GM19023 (cell line): ENCODE measurements around the gene ALX4.

Experiments
- ATAC-seq: cut with Tn5 transposase; IDR thresholded peaks from one replicate; pipeline ENCODE4 v1.9.1; 2021; ENCODE audit warnings: mild to moderate bottlenecking, moderate library complexity; ENCODE audit not compliant: unreplicated experiment

The ALX4 gene

DNA sequence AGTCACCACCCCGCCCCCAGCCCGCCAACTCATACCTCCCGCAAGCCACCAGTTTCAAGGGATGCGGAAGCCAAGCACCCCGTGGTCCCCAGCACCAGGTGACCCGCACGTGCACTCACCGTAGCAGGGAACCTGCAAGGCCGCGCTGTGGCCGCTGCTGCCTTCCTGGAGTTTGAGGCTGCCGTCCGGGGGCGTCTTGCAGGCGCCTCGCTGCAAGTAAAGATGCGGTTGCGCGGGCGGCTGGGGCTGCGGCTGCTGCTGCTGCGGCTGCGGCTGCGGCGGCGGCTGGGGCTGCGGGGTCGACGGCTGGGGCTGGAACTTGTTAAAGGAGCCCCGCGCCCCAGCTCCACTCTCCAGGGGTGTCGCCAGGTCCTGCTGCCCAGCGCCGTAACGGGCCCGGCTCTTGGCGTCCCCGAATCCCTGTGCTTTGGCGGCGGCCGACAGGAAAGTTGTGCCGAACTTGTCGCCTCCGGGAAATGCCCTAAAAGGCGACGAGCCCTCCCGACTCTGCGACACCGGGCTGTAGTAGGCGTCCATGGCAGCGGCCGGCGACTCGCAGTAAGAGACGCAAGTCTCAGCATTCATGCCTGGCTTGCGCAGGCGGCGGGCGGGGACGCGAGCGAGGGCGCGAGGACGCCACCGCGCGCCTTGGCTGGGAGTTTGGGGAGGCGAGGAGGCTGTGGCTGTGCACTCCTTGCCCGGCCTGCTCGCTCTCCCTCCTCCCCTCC is at the start of gene ALX4:
Gene ALX4 (minus strand): TSS at position 662 of the 728 bp plus-strand sequence. CDS start 77 bp downstream, at position 585.
- no peak for ATAC-seq

- ATAC-seq = no peak
Measured at GRCh38 chr11:44359162-44359561, 49.2 kb upstream of the ALX4 start.

DNA sequence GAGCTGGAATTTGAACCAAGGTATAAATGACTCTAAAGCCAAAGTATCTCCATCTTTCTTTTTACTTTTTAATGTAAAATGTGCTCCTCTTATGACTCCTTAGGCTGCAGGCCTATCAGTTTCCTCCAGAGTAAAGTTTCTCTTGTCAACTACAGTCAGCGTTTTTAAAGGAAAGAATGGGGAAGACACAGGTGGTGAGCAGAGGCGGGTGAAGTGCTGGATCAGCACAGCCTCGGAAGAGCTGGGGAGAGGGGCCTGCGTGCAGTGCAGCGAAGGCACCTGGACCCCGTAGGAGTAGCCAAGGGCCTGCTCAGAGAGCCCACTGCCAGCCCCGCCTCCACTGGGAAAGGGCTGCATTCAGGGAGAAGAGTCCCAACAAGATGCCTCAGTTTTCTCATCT is 48.8 kb upstream of the ALX4 start:
- ATAC-seq = no peak

GRCh38 chr11:44357711-44358110 is 47.8 kb upstream of the ALX4 start:
- no peak for ATAC-seq

GRCh38 chr11:44356351-44356750 is 46.4 kb upstream of the ALX4 start:
- ATAC-seq = no peak

DNA sequence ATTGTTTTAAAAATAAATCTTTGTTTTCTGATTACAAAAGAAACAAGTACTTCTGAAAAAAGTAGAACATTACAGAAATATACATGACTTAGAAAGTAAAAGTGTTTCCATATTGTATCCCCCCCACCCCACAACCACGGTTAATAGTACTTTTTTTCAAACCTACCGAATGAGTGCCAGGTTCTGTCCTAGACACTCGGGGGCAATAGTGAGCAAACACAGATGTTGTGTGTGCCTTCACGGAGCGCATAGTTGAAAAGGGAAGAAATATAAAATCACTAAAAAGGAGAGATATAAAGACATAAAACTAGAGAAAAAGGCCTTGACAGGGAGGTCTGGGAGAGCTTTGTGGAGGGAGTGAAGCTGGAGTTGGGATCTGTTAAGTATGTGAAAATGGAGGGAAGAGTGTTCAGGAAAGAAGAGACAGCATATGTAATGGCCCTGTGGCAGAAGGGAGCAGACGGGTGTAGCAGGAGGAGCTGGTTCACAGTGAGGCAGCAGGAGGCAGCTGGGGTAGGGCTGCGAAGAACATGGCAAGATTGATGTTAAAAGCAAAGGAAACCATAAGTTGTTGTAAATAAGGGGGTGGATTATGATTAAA is 42.1 kb upstream of the ALX4 start:
- no peak for ATAC-seq

DNA sequence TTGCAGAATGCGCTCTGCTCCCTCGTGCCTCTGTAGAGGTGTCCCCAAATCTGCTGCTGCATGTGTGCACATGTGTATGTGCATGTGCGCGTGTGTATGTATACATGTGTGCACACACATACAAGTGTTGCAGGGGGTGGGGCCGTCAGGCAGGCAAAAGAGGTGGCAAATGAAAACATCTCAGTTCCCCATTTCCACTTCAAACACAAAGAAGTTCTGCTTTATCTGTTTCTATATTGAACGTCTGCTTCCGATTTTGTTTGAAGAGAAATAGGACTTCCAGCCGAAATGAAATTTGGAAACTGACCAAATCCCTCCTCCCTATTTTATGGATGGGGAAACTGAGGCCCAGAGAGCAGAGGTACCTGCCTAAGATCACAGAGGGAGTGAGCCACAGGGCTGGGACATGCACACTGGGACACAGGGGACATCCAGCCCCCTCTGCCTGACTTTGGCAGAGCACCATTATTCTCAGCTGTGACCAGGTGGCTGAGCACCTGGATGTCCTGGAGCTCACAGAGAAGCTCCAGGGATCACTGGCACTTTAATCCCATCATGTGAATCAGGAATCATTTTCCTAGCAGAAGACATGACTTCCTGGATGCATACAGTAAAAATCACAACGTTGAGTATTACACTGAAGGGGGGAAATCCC is 41.2 kb upstream of the ALX4 start:
- peak; percentile 72 for ATAC-seq

GRCh38 chr11:44349328-44349727 is 39.4 kb upstream of the ALX4 start:
- no peak for ATAC-seq

- no peak for ATAC-seq
Measured at GRCh38 chr11:44348721-44349120, 38.8 kb upstream of the ALX4 start.

DNA sequence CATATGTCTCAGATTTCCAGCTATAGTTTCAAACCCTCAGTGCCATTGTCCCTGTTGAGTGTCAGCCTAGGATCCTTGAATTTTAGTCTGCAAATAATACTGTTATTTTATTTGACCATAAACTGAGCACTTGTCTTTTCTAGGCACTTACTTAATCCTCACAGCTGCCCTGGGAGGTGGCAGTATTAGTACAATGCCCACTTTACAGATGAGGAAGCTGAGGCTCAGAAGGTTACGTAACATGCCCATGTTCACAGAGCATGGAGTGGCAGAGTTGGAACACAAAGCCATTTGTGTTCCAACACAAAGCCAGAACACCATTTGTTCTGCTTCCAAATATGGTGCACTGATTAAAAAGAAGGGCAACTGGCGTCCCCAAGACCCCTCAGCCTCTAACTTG is 38.2 kb upstream of the ALX4 start:
- no peak for ATAC-seq

- no peak for ATAC-seq
Measured at GRCh38 chr11:44347538-44347937, 37.6 kb upstream of the ALX4 start.

DNA sequence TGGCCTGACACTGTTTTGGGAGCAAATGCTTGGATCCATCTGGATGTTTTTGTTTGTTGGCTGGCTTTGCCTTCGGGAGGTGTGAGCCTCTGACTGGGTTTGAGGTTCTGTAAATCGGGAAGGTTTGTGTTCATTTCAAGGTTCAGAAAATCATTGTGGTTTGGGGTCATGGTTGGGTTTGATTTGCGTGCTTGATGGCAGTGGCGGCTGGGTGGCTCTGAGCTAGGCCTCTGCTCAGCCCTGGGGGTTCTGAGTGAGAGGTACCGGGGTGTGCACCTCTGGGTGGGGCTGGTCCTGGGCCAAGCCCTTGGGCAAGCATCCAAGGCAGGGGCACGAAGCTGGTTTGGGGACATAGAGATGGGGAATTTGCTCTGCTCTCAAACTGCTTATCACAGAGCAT is 37.0 kb upstream of the ALX4 start:
- ATAC-seq = no peak

DNA sequence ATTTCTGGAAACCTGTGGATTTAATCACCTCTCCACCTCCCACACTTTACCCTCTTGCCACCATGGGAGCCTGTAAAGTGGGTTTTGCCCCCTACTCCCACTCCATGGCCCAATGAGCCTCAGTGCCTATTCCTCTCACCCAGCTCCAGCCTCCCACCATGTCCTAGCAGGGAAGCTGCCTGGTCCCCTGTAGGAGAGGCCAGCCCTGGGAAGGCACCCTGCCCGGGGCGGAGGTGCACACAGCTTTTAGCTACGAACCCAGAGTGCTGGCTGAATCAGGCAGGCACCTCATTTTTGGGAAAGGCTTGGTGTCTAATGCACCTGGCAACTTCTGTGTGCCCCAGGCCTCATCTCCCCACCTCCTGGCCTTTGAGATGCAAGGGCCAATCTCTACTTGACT is 35.8 kb upstream of the ALX4 start:
- no peak for ATAC-seq

DNA sequence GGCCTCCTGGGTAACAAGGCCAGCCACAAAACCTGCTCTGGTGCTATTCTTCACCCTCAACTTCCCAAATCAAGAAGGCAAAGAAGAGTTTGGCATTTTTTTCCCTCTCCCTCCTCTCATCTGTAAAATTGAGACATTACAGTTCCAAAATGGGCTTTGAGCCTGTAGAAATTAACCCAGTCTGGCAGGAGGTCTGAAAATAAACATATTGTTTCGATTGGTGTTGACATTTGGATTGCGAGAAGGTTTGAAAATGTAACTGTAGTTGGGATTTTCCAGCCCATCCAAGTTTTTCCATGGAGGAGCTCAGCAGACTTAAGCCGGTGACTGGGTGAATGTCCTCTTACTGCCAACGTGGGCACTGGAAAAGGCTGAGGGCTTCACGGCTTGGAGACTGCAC is 35.0 kb upstream of the ALX4 start:
- no peak for ATAC-seq

- no peak for ATAC-seq
Measured at GRCh38 chr11:44344423-44344820, 34.5 kb upstream of the ALX4 start.

GRCh38 chr11:44343778-44344422 is 34.0 kb upstream of the ALX4 start:
- no peak for ATAC-seq

DNA sequence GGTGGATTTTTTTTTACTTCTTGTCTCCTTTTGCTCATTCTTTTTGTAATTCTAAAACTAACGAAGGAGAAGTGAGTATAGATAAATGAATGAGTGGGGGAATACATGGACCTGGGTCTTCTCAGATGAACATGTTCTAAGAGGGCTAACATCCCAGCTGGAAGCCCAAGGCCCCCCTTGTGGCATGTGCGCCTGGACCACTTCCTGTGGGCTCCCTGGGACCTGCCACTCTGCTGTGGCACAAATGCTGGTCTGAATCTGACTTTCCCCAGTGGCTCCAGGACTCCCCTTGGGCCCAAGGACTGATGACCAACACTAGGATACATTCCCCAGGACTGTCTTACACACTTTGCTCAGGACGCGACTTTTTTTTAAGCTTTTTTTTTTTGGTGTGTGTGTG is 32.7 kb upstream of the ALX4 start:
- ATAC-seq = no peak

DNA sequence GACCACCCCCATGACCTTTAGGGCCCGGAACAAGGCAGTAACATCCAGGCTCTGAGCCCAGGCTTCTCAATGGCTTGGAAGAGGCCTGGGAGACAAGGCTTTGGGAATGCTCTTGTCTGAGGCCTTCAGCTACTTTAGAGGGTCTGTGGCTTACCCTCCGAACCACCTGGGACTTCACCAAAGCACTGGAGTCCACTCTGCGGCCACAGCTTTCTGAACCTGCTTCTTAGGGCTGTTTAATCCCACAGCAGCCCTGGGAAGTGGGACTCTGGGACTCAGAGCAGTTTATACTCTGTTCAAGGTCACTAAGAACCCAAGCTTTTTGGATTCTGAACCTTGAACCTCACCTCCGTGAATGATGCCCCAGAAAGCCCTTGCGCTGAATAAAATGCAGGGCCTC is 30.7 kb upstream of the ALX4 start:
- no peak for ATAC-seq

- no peak for ATAC-seq
Measured at GRCh38 chr11:44339530-44339883, 29.6 kb upstream of the ALX4 start.

GRCh38 chr11:44338698-44339529 is 29.0 kb upstream of the ALX4 start:
- ATAC-seq = no peak

GRCh38 chr11:44338026-44338425 is 28.1 kb upstream of the ALX4 start:
- no peak for ATAC-seq
